H1 (cell line): ENCODE data around the gene NOTUM. TPM values are rescaled to one million over a fixed set of nuclear protein-coding genes. Genes with fewer than 3 reads are reported as not detected.

Experiments used
- CTCF ChIA-PET: fragments of 300-600 bp; sonication (Branson Sonifier 250); formaldehyde crosslinking; loops from one replicate; lab custom pipeline; 2021; ENCODE audit not compliant: partially characterized antibody; lab: Charles Lee
- POLR2A ChIA-PET: fragments of 300-600 bp; sonication (Branson Sonifier 250); formaldehyde crosslinking; loops from one replicate; lab custom pipeline; 2021; ENCODE audit warnings: inconsistent platforms; ENCODE audit not compliant: partially characterized antibody; lab: Charles Lee
- DNase-seq, 2 experiments: peaks; one replicate each; pipeline versions ENCODE4 v3.0.0 to v3.0.0-alpha.2; 2010 to 2022; ENCODE audit warnings: low spot score in 2 of 2, low read depth in 1 of 2, mixed read lengths in 1 of 2
- FAIRE-seq: peaks from 2 replicates; lab custom pipeline; 2011; peaks lifted over from hg19 to GRCh38; lab: Jason Lieb, UNC
- H2AFZ ChIP-seq: 2 replicates; pipeline ENCODE4 v1.8.1; 2012; ENCODE audit warnings: low read length, inconsistent platforms
- H2AK5ac ChIP-seq: 2 replicates; pipeline ENCODE4 v1.6.1; 2013; ENCODE audit warnings: low read depth, low read length
- H2BK120ac ChIP-seq: replicated peaks from 2 replicates; pipeline ENCODE3; 2013; ENCODE audit warnings: low read depth, low read length, inconsistent platforms
- H2BK12ac ChIP-seq: 2 replicates; pipeline ENCODE4 v1.6.1; 2013; ENCODE audit warnings: low read depth, low read length
- H2BK15ac ChIP-seq: 2 replicates; pipeline ENCODE4 v1.6.1; 2013; ENCODE audit warnings: low read length
- H2BK20ac ChIP-seq: 2 replicates; pipeline ENCODE4 v1.6.1; 2013; ENCODE audit warnings: low read length
- H2BK5ac ChIP-seq: 2 replicates; pipeline ENCODE4 v1.6.1; 2013; ENCODE audit warnings: low read depth, low read length
- H3K14ac ChIP-seq: 2 replicates; pipeline ENCODE4 v1.6.1; 2013; ENCODE audit warnings: inconsistent platforms; ENCODE audit not compliant: insufficient read length
- H3K18ac ChIP-seq: 2 replicates; pipeline ENCODE4 v1.6.1; 2013; ENCODE audit warnings: low read length; ENCODE audit errors: extremely low read depth
- H3K23ac ChIP-seq: 2 replicates; pipeline ENCODE4 v1.6.1; 2013; ENCODE audit warnings: inconsistent platforms; ENCODE audit not compliant: insufficient read length
- H3K23me2 ChIP-seq: 2 replicates; pipeline ENCODE4 v1.6.1; 2013; ENCODE audit warnings: low read depth, low read length
- H3K27ac ChIP-seq: 2 replicates; pipeline ENCODE4 v1.6.1; 2011; ENCODE audit warnings: low read depth, low read length, inconsistent platforms
- H3K27me3 ChIP-seq, 4 experiments: replicated peaks in 1 of 4; 1 replicate in 1 of 4; 2 replicates in 3 of 4; pipeline versions ENCODE4 v1.6.1 to v1.8.1; 2011 to 2013; ENCODE audit warnings: low read length in 3 of 4, mild to moderate bottlenecking in 3 of 4, inconsistent platforms in 2 of 4, mixed read lengths in 2 of 4, moderate library complexity in 1 of 4; ENCODE audit not compliant: control insufficient read depth in 3 of 4, insufficient read depth in 3 of 4; ENCODE audit errors: extremely low read depth in 1 of 4
- H3K36me3 ChIP-seq, 4 experiments: 2 replicates each; pipeline versions ENCODE4 v1.6.1 to v1.8.1; 2011 to 2013; ENCODE audit warnings: mild to moderate bottlenecking in 4 of 4, low read length in 3 of 4, moderate library complexity in 2 of 4, control low read depth in 1 of 4, inconsistent platforms in 1 of 4; ENCODE audit not compliant: insufficient read depth in 4 of 4, control insufficient read depth in 2 of 4
- H3K4ac ChIP-seq: replicated peaks from 2 replicates; pipeline ENCODE3; 2013; ENCODE audit warnings: low read length, low read depth, mixed read lengths, inconsistent platforms; ENCODE audit not compliant: insufficient read length
- H3K4me1 ChIP-seq, 4 experiments: replicated peaks in 1 of 4; 1 replicate in 1 of 4; 2 replicates in 3 of 4; pipeline versions ENCODE4 v1.6.1 to v1.8.1; 2011 to 2013; ENCODE audit warnings: low read length in 3 of 4, inconsistent platforms in 2 of 4, mixed read lengths in 1 of 4; ENCODE audit not compliant: insufficient read depth in 4 of 4, control insufficient read depth in 3 of 4
- H3K4me2 ChIP-seq, 2 experiments: 2 replicates each; pipeline versions ENCODE4 v1.6.1 to v1.8.1; 2011 to 2013; ENCODE audit warnings: low read depth in 2 of 2, low read length in 2 of 2, control low read depth in 1 of 2, inconsistent platforms in 1 of 2, mild to moderate bottlenecking in 1 of 2; ENCODE audit not compliant: insufficient read depth in 1 of 2
- H3K4me3 ChIP-seq, 4 experiments: fragments of 200-600, 300-600 bp in 1 of 4; sonication (generic), shearing (Covaris generic), sonication (Bioruptor Twin) in 1 of 4; 2 replicates each; pipeline versions ENCODE4 v1.5.1 to v1.8.1; 2011 to 2016; ENCODE audit warnings: low read length in 4 of 4, low read depth in 3 of 4, control low read depth in 2 of 4, inconsistent platforms in 2 of 4, mild to moderate bottlenecking in 2 of 4, mixed read lengths in 1 of 4, moderate library complexity in 1 of 4; ENCODE audit not compliant: insufficient read depth in 2 of 4; ENCODE audit errors: extremely low read depth in 1 of 4
- H3K56ac ChIP-seq: replicated peaks from 2 replicates; pipeline ENCODE3; 2013; ENCODE audit warnings: low read depth, mild to moderate bottlenecking, mixed read lengths, low read length, inconsistent platforms; ENCODE audit not compliant: insufficient read length
- H3K79me1 ChIP-seq: 2 replicates; pipeline ENCODE4 v1.6.1; 2013; ENCODE audit warnings: low read depth, low read length, control low read depth
- H3K79me2 ChIP-seq, 2 experiments: 2 replicates each; pipeline versions ENCODE4 v1.6.1 to v1.8.1; 2012 to 2013; ENCODE audit warnings: low read length in 2 of 2, mild to moderate bottlenecking in 2 of 2, inconsistent platforms in 1 of 2; ENCODE audit not compliant: insufficient read depth in 2 of 2, control insufficient read depth in 1 of 2
- H3K9ac ChIP-seq, 4 experiments: replicated peaks in 1 of 4; 1 replicate in 1 of 4; 2 replicates in 3 of 4; pipeline versions ENCODE4 v1.6.1 to v1.8.1; 2011 to 2013; ENCODE audit warnings: low read depth in 3 of 4, low read length in 3 of 4, control low read depth in 2 of 4, mild to moderate bottlenecking in 2 of 4, moderate library complexity in 2 of 4, inconsistent platforms in 1 of 4; ENCODE audit errors: extremely low read depth in 1 of 4
- H3K9me3 ChIP-seq, 2 experiments: 2 replicates each; pipeline versions ENCODE4 v1.6.1 to v1.8.1; 2012 to 2013; ENCODE audit warnings: mild to moderate bottlenecking in 2 of 2, moderate library complexity in 2 of 2, control low read depth in 1 of 2, inconsistent platforms in 1 of 2, low read depth in 1 of 2, low read length in 1 of 2, mixed read lengths in 1 of 2; ENCODE audit not compliant: insufficient read depth in 2 of 2
- H4K20me1 ChIP-seq, 2 experiments: replicated peaks in 1 of 2; 2 replicates each; pipeline versions ENCODE3 to v1.8.1; 2011 to 2013; ENCODE audit warnings: inconsistent platforms in 2 of 2, low read length in 2 of 2, mild to moderate bottlenecking in 1 of 2; ENCODE audit not compliant: insufficient read depth in 2 of 2, control insufficient read depth in 1 of 2
- H4K5ac ChIP-seq: 2 replicates; pipeline ENCODE4 v1.6.1; 2013; ENCODE audit warnings: low read length, low read depth, mixed read lengths, inconsistent platforms; ENCODE audit not compliant: insufficient read length
- H4K8ac ChIP-seq: 2 replicates; pipeline ENCODE4 v1.8.0; 2013; ENCODE audit warnings: mild to moderate bottlenecking, moderate library complexity, low read length, inconsistent platforms; ENCODE audit not compliant: insufficient read depth; ENCODE audit errors: extremely low read depth
- H4K91ac ChIP-seq: replicated peaks from 2 replicates; pipeline ENCODE3; 2013; ENCODE audit warnings: low read length, mixed read lengths, inconsistent platforms; ENCODE audit not compliant: insufficient read length
- ASH2L ChIP-seq: fragments of 200-600, 300-600 bp; sonication (generic); IDR thresholded peaks from one replicate; pipeline ENCODE4 v1.7.1; 2017; ENCODE audit warnings: low read length
- CBX5 ChIP-seq: fragments of 300-800, 300-1000 bp; sonication (generic); IDR thresholded peaks from 2 replicates; pipeline ENCODE4 v1.7.1; 2016; ENCODE audit warnings: antibody characterized with exemption, low read length, low read depth
- CBX8 ChIP-seq: fragments of 300-800, 300-1000 bp; sonication (generic); IDR thresholded peaks from 2 replicates; pipeline ENCODE4 v1.7.1; 2016; ENCODE audit warnings: low read depth, low read length, borderline replicate concordance
- CEBPB ChIP-seq: IDR thresholded peaks from 2 replicates; pipeline ENCODE4 v1.6.1; 2012; ENCODE audit warnings: low read depth, low read length
- CTBP2 ChIP-seq: IDR thresholded peaks from 2 replicates; pipeline ENCODE4 v1.7.0; 2011; ENCODE audit warnings: borderline replicate concordance, mild to moderate bottlenecking, moderate library complexity, mixed read lengths, low read length; ENCODE audit not compliant: insufficient read depth, insufficient read length
- HDAC6 ChIP-seq: IDR thresholded peaks from one replicate; pipeline ENCODE4 v1.7.1; 2012; ENCODE audit warnings: low read depth, mild to moderate bottlenecking, inconsistent platforms, low read length, moderate library complexity
- KDM4A ChIP-seq: IDR thresholded peaks from one replicate; pipeline ENCODE4 v1.7.1; 2012; ENCODE audit warnings: low read depth, mild to moderate bottlenecking, moderate library complexity, low read length, inconsistent platforms; ENCODE audit not compliant: severe bottlenecking
- POLR2A ChIP-seq, 2 experiments: IDR thresholded peaks; 1 replicate in 1 of 2; 2 replicates in 1 of 2; pipeline ENCODE4 v1.6.1; 2011; ENCODE audit warnings: low read depth in 2 of 2, low read length in 2 of 2, mild to moderate bottlenecking in 2 of 2; ENCODE audit errors: control extremely low read depth in 1 of 2
- TCF12 ChIP-seq: IDR thresholded peaks from 2 replicates; pipeline ENCODE4 v1.6.1; 2011; ENCODE audit warnings: low read depth, mild to moderate bottlenecking, low read length
- WGBS, 2 experiments: shearing (Covaris generic) in 1 of 2; methylation state at CpG; one replicate each; pipeline versions ENCODE4 v1.1.6 to v1.1.7; 2013 to 2015; ENCODE audit warnings: low lambda C conversion rate in 2 of 2, mixed read lengths in 2 of 2, inconsistent platforms in 1 of 2, low coverage in 1 of 2, missing lambda C conversion rate in 1 of 2; ENCODE audit not compliant: insufficient replicate concordance in 2 of 2, insufficient coverage in 1 of 2, insufficient read length in 1 of 2; ENCODE audit errors: extremely low coverage in 1 of 2, missing lambda C conversion rate in 1 of 2; 5-methylcytosine and 5-hydroxymethylcytosine counted together
- polyA plus RNA-seq, 7 experiments: library from polyadenylated mRNA; depleted of rRNA in 3 of 7; stranded (reverse) in 5 of 7; unstranded in 2 of 7; fragments of >200 nt in 5 of 7; fragments of 200-250 nt in 2 of 7; gene quantifications; 1 replicate in 5 of 7; 2 replicates in 1 of 7; 4 replicates in 1 of 7; pipeline versions ENCODE4 v1.2.1 to v1.2.3, GENCODE V29; 2011 to 2013; ENCODE audit warnings: missing spikeins in 2 of 7, mixed read lengths in 2 of 7
- total RNA-seq: library from RNA; stranded (reverse); fragmentation: NEBNext Ultra II Directional; extraction: Animal tissue kit (Norgen Biotek cat#: 25700); gene quantifications from 2 replicates; pipeline ENCODE4 v1.2.1, GENCODE V29; 2021
- TF ChIP-seq, protein P1 (sequence below), 3 experiments: IDR thresholded peaks; 1 replicate in 2 of 3; 2 replicates in 1 of 3; pipeline versions ENCODE4 v1.5.1 to v1.6.1; 2011; ENCODE audit warnings: low read length in 3 of 3, mild to moderate bottlenecking in 3 of 3, inconsistent platforms in 2 of 3, low read depth in 1 of 3, moderate library complexity in 1 of 3; ENCODE audit not compliant: insufficient read depth in 1 of 3; ENCODE audit errors: control extremely low read depth in 1 of 3

Gene NOTUM
- total and polyA plus RNA-seq, 2 of the 8 experiments (the other 6 are each of a cell fraction or from before 2014, with no cell fraction given): 0.45 to 0.76 TPM

DNA sequence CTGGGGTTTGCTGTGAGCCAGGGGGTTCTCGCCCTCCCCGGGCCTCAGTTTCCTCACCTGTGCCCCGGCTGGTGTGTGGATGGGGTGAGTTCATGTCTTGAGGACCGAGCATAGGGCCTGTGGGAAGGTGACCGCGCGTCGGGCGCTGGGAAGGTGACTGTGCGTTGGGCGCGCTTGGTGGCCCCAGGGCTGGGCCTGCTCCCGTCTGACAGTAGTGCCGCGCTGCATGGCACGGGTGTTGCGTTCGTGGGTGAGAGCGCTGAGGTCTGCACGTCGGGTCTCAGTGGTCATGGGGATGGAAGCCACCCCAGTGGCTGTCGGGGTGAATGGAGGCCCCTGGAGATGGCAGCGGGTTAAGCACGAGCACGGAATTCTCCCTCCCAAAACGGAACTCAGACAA, 25.6 kb upstream of the NOTUM start:
- Histone ChIP-seq H3K9ac (no peak overlapping the region), H3K27me3 (no peaks in the 10 kb centered on the region), H3K79me2 (peaks cover 0 to 3% of the 10 kb centered on the region in 2 experiments; a peak in 1 of 4 replicates), H3K56ac (no peak overlapping the region), H3K79me1 (peaks cover 4% of the 10 kb centered on the region; the same call in 1 of the 2 replicates), H3K23ac (no peak overlapping the region), H4K91ac (no peak overlapping the region), H4K8ac (no peak overlapping the region), H4K20me1 (peaks cover 3 to 15% of the 10 kb centered on the region in 2 experiments), H3K36me3 (peaks cover 2 to 25% (median 13%) of the 10 kb centered on the region in 4 experiments; a peak in 6 of 8 replicates), H3K4me3 (no peak overlapping the region), H3K4ac (no peak overlapping the region), H2BK5ac (no peak overlapping the region), H2BK120ac (no peak overlapping the region), H3K27ac (no peak overlapping the region), H3K4me2 (no peak overlapping the region), H3K9me3 (no peaks in the 10 kb centered on the region), H3K23me2 (peaks cover 2% of the 10 kb centered on the region; the same call in 1 of the 2 replicates), H2AFZ (no peak overlapping the region), H3K14ac (no peak overlapping the region), H2BK12ac (no peak overlapping the region), H2AK5ac (no peak overlapping the region), H2BK20ac (no peak overlapping the region), H3K4me1 (peaks cover 0 to 9% (median 5%) of the 10 kb centered on the region in 4 experiments; a peak in 5 of 7 replicates), H2BK15ac (no peak overlapping the region), H3K18ac (no peak overlapping the region), H4K5ac (no peak overlapping the region)
- CTCF ChIA-PET: interaction anchor here (3.2 kb wide), 1 partner anchor 10 kb away, joined by 12 read pairs; no protein-coding TSS in a partner anchor
- POLR2A ChIA-PET: interaction anchor here (1.0 kb wide), 1 partner anchor 56 kb away, joined by 3 read pairs; no protein-coding TSS in a partner anchor
- no peak for TF ChIP-seq HDAC6
- TF ChIP-seq ASH2L: no peak
- no peak for TF ChIP-seq CTBP2
- no peak for TF ChIP-seq TCF12
- no peak for TF ChIP-seq CBX8
- no peak for TF ChIP-seq POLR2A (IDR thresholded peaks at IDR 0.05; ENCODE audit: control extremely low read depth in 1 of 2, low read depth in 2 of 2, low read length in 2 of 2)
- no peak for TF ChIP-seq CEBPB
- TF ChIP-seq, protein P1, sequence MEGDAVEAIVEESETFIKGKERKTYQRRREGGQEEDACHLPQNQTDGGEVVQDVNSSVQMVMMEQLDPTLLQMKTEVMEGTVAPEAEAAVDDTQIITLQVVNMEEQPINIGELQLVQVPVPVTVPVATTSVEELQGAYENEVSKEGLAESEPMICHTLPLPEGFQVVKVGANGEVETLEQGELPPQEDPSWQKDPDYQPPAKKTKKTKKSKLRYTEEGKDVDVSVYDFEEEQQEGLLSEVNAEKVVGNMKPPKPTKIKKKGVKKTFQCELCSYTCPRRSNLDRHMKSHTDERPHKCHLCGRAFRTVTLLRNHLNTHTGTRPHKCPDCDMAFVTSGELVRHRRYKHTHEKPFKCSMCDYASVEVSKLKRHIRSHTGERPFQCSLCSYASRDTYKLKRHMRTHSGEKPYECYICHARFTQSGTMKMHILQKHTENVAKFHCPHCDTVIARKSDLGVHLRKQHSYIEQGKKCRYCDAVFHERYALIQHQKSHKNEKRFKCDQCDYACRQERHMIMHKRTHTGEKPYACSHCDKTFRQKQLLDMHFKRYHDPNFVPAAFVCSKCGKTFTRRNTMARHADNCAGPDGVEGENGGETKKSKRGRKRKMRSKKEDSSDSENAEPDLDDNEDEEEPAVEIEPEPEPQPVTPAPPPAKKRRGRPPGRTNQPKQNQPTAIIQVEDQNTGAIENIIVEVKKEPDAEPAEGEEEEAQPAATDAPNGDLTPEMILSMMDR (IDR thresholded peaks at IDR 0.05; ENCODE audit: control extremely low read depth in 1 of 3, insufficient read depth in 1 of 3, low read depth in 1 of 3, low read length in 3 of 3): no peak
- TF ChIP-seq CBX5: no peak
- no peak for TF ChIP-seq KDM4A
- WGBS, 2 experiments: 95% methylated on average over 22 of the region's 26 CpGs; no CpG with 5 or more reads in 1 of the 2 experiments
- no peak for FAIRE-seq
- no peak for DNase-seq
